ENCODE data around the gene OR52B4.
"Not testable (repeated sequence)": the region's sequence is repeated elsewhere in the genome, so short reads cannot be mapped to it uniquely, and the experiment has no call there.

- not testable (repeated sequence) for TF ChIP-seq POLR2A, POLR2AphosphoS5 (IDR thresholded peaks at IDR 0.05; ENCODE audit: low read depth, low read length)
These were observed 22.8 kb downstream of the OR52B4 start for GRCh38 chr11:4345366-4345765.
